Transverse colon (tissue), 4 donors: ENCODE measurements around the gene STK35. TPM values are rescaled to one million over a fixed set of nuclear protein-coding genes. Genes with fewer than 3 reads are reported as not detected.

Experiments
- DNase-seq: peaks from one replicate; pipeline ENCODE4 v3.0.0-alpha.2; 2019
- H3K27ac ChIP-seq, 4 donors: fragments of 200-600 bp; sonication (generic); 2 replicates each; pipeline ENCODE4 v1.5.1; 2016 to 2018; ENCODE audit warnings: inconsistent platforms in 4 of 4
- H3K27me3 ChIP-seq: fragments of 200-600 bp; sonication (generic); 2 replicates; pipeline ENCODE4 v1.5.1; 2017; ENCODE audit warnings: inconsistent platforms
- H3K36me3 ChIP-seq, 4 donors: fragments of 200-600 bp; sonication (generic); 2 replicates each; pipeline ENCODE4 v1.5.1; 2017 to 2019; ENCODE audit warnings: inconsistent platforms in 4 of 4
- H3K4me1 ChIP-seq, 4 donors: fragments of 200-600 bp; sonication (generic); 2 replicates each; pipeline ENCODE4 v1.5.1; 2017 to 2020; ENCODE audit warnings: inconsistent platforms in 4 of 4
- H3K4me3 ChIP-seq, 4 donors: fragments of 200-600 bp; sonication (generic); 1 replicate in 1 of 4; 2 replicates in 3 of 4; pipeline versions ENCODE4 v1.5.1 to v1.6.1; 2017 to 2019; ENCODE audit warnings: inconsistent platforms in 4 of 4
- H3K9me3 ChIP-seq, 2 donors: fragments of 200-600 bp; sonication (generic); 2 replicates each; pipeline ENCODE4 v1.5.1; 2017 to 2019; ENCODE audit warnings: inconsistent platforms in 2 of 2
- EP300 ChIP-seq: sonication (generic); formaldehyde crosslinking; IDR thresholded peaks from one replicate; pipeline ENCODE4 v1.6.1; 2017; ENCODE audit warnings: antibody characterized with exemption, low read depth
- POLR2A ChIP-seq: fragments of 450-650 bp; IDR thresholded peaks from one replicate; pipeline ENCODE4 v1.6.1; 2016; ENCODE audit warnings: antibody characterized with exemption, mild to moderate bottlenecking, moderate library complexity
- POLR2AphosphoS5 ChIP-seq, 3 donors: sonication (generic); formaldehyde crosslinking; IDR thresholded peaks; one replicate each; pipeline ENCODE4 v1.6.1; 2016; ENCODE audit warnings: antibody characterized with exemption in 3 of 3
- WGBS, 2 donors: methylation state at CpG; one replicate each; pipeline ENCODE4 v1.1.5; 2018; ENCODE audit warnings: low coverage in 1 of 2; 5-methylcytosine and 5-hydroxymethylcytosine counted together
- in situ Hi-C, 4 donors: fragments of 200-750 bp; cut with MboI; loops; one replicate each; pipeline versions ENCODE4 v1.15.0 to v1.15.1; 2017; ENCODE audit warnings: low sequenced_read_pairs in 3 of 4, low pct_ligation_motif_present in 1 of 4, low pct_unique_long_range_greater_than_20kb in 1 of 4
- intact Hi-C: fragments of 100-400 bp; cut with DNase I; formaldehyde crosslinking; loops from one replicate; pipeline ENCODE4 v1.15.1; 2023; ENCODE audit warnings: low total_unique reads
- total RNA-seq, 4 donors: library from RNA; depleted of rRNA; stranded (reverse); fragments of >200 nt; gene quantifications; one replicate each; pipeline ENCODE4 v1.1.0, GENCODE V29; 2016
- TF ChIP-seq, protein P1 (sequence below), 5 experiments: fragments of 200-600 bp in 3 of 5; fragments of 450-650 bp in 2 of 5; sonication (generic) in 3 of 5; IDR thresholded peaks; 1 replicate in 2 of 5; 2 replicates in 3 of 5; pipeline ENCODE4 v1.5.1; 2016 to 2017; ENCODE audit warnings: antibody characterized with exemption in 5 of 5, inconsistent platforms in 3 of 5, mild to moderate bottlenecking in 2 of 5, moderate library complexity in 1 of 5

The STK35 gene
- total RNA-seq, 4 donors from 2014 or later: 19.9 to 27.9 (median 23.9) TPM

DNA sequence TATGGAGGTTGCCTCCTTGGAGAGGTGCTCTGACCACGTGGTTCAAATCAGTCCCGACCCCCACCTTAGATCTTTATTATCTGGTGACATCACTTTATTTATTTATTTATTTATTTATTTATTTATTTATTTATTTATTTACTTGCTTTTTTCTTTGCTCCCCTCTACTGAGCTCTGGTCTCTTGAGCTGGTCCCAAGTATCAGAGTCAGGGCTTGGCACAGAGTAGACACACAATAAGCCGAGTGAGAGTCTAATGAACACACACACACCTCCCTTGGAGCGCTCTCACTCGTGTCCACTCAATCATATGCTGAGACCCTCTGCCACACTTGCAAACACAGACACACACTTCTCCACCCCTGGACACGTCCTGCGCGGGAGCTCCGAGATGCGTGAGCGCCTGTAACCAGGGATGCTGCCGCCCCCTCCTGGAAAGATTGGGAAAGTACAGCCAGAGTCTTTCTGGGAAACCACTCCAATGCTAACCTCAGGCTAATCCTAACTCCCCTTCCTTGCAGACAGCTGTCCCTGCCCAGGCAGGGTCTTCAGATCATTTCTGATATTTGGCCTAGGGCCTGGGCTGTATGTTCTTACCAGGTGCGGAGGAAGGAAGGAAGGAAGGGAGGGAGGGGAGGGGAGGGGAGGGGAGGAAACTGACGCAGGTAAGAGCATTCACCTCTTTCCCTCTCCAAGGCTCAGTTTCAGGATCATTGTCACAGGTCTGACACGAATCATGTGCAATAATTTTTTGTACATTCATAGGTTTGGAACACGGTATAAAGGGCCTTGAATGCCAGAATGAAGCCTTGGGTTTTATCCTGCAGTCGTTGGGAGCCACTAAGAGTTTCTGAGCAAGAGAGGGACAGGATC is 70.9 kb downstream of the STK35 start:
- intact Hi-C loops: loop anchor here (2.0 to 10.0 kb wide), 3 partner anchors 88 to 405 kb away; no protein-coding TSS in a partner anchor
- Histone ChIP-seq H3K27me3 (peaks cover 13% of the 10 kb centered on the region), H3K36me3 (no peaks in the 10 kb centered on the region), H3K4me1 (no peaks in the 10 kb centered on the region), H3K4me3 (no peak overlapping the region), H3K27ac (no peak overlapping the region), H3K9me3 (no peaks in the 10 kb centered on the region)
- 19 to 29% methylated on average over 4 to 17 of the region's 17 CpGs for WGBS, 2 donors
- TF ChIP-seq POLR2A: no peak
- TF ChIP-seq, protein P1, sequence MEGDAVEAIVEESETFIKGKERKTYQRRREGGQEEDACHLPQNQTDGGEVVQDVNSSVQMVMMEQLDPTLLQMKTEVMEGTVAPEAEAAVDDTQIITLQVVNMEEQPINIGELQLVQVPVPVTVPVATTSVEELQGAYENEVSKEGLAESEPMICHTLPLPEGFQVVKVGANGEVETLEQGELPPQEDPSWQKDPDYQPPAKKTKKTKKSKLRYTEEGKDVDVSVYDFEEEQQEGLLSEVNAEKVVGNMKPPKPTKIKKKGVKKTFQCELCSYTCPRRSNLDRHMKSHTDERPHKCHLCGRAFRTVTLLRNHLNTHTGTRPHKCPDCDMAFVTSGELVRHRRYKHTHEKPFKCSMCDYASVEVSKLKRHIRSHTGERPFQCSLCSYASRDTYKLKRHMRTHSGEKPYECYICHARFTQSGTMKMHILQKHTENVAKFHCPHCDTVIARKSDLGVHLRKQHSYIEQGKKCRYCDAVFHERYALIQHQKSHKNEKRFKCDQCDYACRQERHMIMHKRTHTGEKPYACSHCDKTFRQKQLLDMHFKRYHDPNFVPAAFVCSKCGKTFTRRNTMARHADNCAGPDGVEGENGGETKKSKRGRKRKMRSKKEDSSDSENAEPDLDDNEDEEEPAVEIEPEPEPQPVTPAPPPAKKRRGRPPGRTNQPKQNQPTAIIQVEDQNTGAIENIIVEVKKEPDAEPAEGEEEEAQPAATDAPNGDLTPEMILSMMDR (IDR thresholded peaks at IDR 0.05): peak; percentile 83 to 90 (median 87)
- peak; percentile 68 for DNase-seq
- in situ Hi-C loops: loop anchor here (5.0 to 25.0 kb wide), 5 partner anchors 205 to 410 kb away; no protein-coding TSS in a partner anchor

DNA sequence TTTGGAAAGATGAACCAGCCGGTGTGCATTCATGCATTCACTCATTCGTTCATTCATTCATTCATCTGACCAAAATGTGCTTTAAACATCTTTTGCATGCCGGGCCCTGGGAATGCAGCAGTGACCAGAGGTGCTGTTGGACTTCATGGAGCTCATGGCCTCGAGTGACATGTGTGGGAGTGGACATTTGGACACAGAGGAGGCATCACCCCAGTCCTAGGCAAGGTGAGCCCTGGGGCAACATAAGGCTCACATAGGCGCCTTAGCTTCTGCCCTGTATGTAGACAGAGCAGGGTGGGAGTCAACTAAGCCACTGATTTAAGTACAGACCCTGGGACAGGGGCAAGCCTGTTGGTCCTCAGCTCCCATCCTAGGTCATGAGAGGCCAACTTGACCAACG is 71.6 kb downstream of the STK35 start:
- Histone ChIP-seq H3K4me3 (no peak overlapping the region), H3K9me3 (no peaks in the 10 kb centered on the region), H3K27me3 (peaks cover 13% of the 10 kb centered on the region), H3K36me3 (no peaks in the 10 kb centered on the region), H3K27ac (no peak overlapping the region), H3K4me1 (no peaks in the 10 kb centered on the region)
- no peak for DNase-seq
- WGBS, 2 donors: 63% methylated on average over 6 of the region's 6 CpGs; no CpG with 5 or more reads in 1 of the 2 donors
- intact Hi-C loops: loop anchor here (2.0 to 10.0 kb wide), 3 partner anchors 88 to 406 kb away; no protein-coding TSS in a partner anchor
- in situ Hi-C loops: loop anchor here (5.0 to 25.0 kb wide), 5 partner anchors 206 to 411 kb away; no protein-coding TSS in a partner anchor
- TF ChIP-seq EP300 (no peak), POLR2A (no peak), POLR2AphosphoS5 (IDR thresholded peaks at IDR 0.05) (no peak)
- TF ChIP-seq, protein P1 (IDR thresholded peaks at IDR 0.05): no peak

DNA sequence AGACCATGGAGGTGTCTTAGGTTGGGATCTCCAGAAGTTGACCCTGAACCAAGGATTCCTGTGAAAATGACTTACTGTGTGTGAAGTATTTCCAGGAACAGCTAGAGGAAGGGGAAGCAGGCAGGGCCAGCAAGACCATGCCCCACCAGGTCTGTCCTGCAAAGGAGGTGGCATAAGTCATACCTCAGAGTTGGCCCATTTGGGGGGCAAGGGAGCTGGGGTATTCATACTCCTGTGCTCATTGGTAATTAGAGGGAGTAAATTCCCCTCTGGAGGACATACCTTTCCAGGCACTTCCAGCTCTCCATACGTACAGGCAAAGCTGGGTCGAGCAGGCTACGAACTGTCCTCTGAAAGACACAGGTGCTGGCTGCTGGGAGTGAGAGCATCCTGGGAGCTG is 72.4 kb downstream of the STK35 start:
- intact Hi-C loops (loop anchor here (5.0 to 10.0 kb wide), 2 partner anchors 89 to 407 kb away; no protein-coding TSS in a partner anchor), in situ Hi-C loops (loop anchor here (5.0 to 25.0 kb wide), 5 partner anchors 207 to 412 kb away; no protein-coding TSS in a partner anchor)

DNA sequence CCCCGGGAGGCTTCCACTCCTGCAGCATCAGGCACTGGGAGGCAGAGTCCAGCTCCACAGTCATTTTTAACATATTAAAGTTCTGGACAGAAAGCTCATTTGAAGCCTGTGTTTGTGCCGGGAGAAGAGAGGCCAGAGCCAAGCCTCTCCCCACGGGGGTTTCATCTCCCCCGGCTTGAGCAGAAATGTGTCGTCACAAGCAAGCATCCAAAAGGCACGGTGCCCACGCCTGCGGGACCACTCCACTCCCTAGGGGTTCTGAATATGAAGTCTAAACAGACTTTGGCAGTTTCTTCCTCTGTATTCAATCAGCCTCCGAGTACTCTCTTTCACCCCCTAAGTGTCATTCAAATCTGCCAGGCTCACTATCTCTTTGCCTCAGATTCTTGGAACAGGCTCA is 75.3 kb downstream of the STK35 start:
- Histone ChIP-seq H3K4me1 (no peaks in the 10 kb centered on the region), H3K36me3 (no peaks in the 10 kb centered on the region), H3K9me3 (no peaks in the 10 kb centered on the region), H3K27ac (no peak overlapping the region), H3K4me3 (no peak overlapping the region), H3K27me3 (peaks cover 3% of the 10 kb centered on the region)
- TF ChIP-seq, protein P1 (IDR thresholded peaks at IDR 0.05): no peak
- in situ Hi-C loops: loop anchor here in 2 of 4 donors (10.0 kb wide), 2 partner anchors 402 to 412 kb away; no protein-coding TSS in a partner anchor
- WGBS, 2 donors: 67 to 83% methylated on average over 1 to 9 of the region's 9 CpGs
- DNase-seq: no peak
- intact Hi-C loops: loop anchor here (10.0 kb wide), 1 partner anchor 92 kb away; no protein-coding TSS in a partner anchor

More for the DNA sequence above, 72.4 kb downstream of the STK35 start:
- H3K4me3 ChIP-seq: no peak overlapping the region
- peaks cover 13% of the 10 kb centered on the region for H3K27me3 ChIP-seq
- TF ChIP-seq POLR2AphosphoS5 (IDR thresholded peaks at IDR 0.05): no peak
- no peak for TF ChIP-seq EP300
- TF ChIP-seq, protein P1 (IDR thresholded peaks at IDR 0.05): no peak
- TF ChIP-seq POLR2A: no peak
- no peaks in the 10 kb centered on the region for H3K4me1 ChIP-seq
- no peaks in the 10 kb centered on the region for H3K9me3 ChIP-seq
- no peaks in the 10 kb centered on the region for H3K36me3 ChIP-seq
- WGBS, 2 donors: 94% methylated on average over 3 of the region's 3 CpGs; no CpG with 5 or more reads in 1 of the 2 donors
- no peak overlapping the region for H3K27ac ChIP-seq
- DNase-seq: no peak
